GM19023 (cell line): ENCODE measurements around the gene AGGF1.
"Not testable (repeated sequence)": the region's sequence is repeated elsewhere in the genome, so short reads cannot be mapped to it uniquely, and the experiment has no call there.

Source experiments
- ATAC-seq: cut with Tn5 transposase; IDR thresholded peaks from one replicate; pipeline ENCODE4 v1.9.1; 2021; ENCODE audit warnings: mild to moderate bottlenecking, moderate library complexity; ENCODE audit not compliant: unreplicated experiment

The AGGF1 gene

GRCh38 chr5:77030097-77031071 lies at the start of gene AGGF1:
TSS of gene AGGF1 (plus strand) at chr5:77030404. CDS start at chr5:77030767, 363 bp downstream.
- peak; percentile 99 for ATAC-seq

- ATAC-seq = no peak
Measured at GRCh38 chr5:76980518-76981144, 49.6 kb upstream of the AGGF1 start.

- no peak for ATAC-seq
Measured at GRCh38 chr5:76982450-76982849, 47.8 kb upstream of the AGGF1 start.

GRCh38 chr5:76983468-76983867 lies 46.7 kb upstream of the AGGF1 start:
- no peak for ATAC-seq

- ATAC-seq = no peak
Measured at GRCh38 chr5:76986825-76987526, 43.2 kb upstream of the AGGF1 start.

- no peak for ATAC-seq
Measured at GRCh38 chr5:76990899-76991459, 39.2 kb upstream of the AGGF1 start.

- ATAC-seq = not testable (repeated sequence)
Measured at GRCh38 chr5:76993436-76993835, 36.8 kb upstream of the AGGF1 start.

- no peak for ATAC-seq
Measured at GRCh38 chr5:76994337-76994736, 35.9 kb upstream of the AGGF1 start.

- ATAC-seq = not testable (repeated sequence)
Measured at GRCh38 chr5:76998251-76998650, 32.0 kb upstream of the AGGF1 start.

- no peak for ATAC-seq
Measured at GRCh38 chr5:76999451-76999850, 30.8 kb upstream of the AGGF1 start.

GRCh38 chr5:77003246-77003645 lies 27.0 kb upstream of the AGGF1 start:
- ATAC-seq = no peak

- ATAC-seq = no peak
Measured at GRCh38 chr5:77006124-77006523, 24.1 kb upstream of the AGGF1 start.

GRCh38 chr5:77008413-77008812 lies 21.8 kb upstream of the AGGF1 start:
- no peak for ATAC-seq

GRCh38 chr5:77010243-77010642 lies 20.0 kb upstream of the AGGF1 start:
- ATAC-seq = no peak

GRCh38 chr5:77011498-77011897 lies 18.7 kb upstream of the AGGF1 start:
- no peak for ATAC-seq

- ATAC-seq = no peak
Measured at GRCh38 chr5:77012601-77013000, 17.6 kb upstream of the AGGF1 start.

- no peak for ATAC-seq
Measured at GRCh38 chr5:77015938-77016569, 14.2 kb upstream of the AGGF1 start.

- ATAC-seq = no peak
Measured at GRCh38 chr5:77016962-77017361, 13.2 kb upstream of the AGGF1 start.

GRCh38 chr5:77017668-77018067 lies 12.5 kb upstream of the AGGF1 start:
- ATAC-seq = no peak

GRCh38 chr5:77022511-77023417 lies 7.4 kb upstream of the AGGF1 start:
- ATAC-seq = no peak
